Activated naive CD4-positive, alpha-beta T cell (primary cell): ENCODE measurements around the gene C8G.

ENCODE experiments used
- DNase-seq, 4 experiments: peaks; one replicate each; lab custom pipeline; 2025; lab: John Stamatoyannopoulos, UW

The C8G gene

GRCh38 chr9:136920734-136921231 lies 24.3 kb upstream of the C8G start:
- DNase-seq, result no peak

GRCh38 chr9:136921307-136921706 lies 23.7 kb upstream of the C8G start:
- DNase-seq, result no peak

- DNase-seq, result no peak
Measured at GRCh38 chr9:136921718-136922117, 23.3 kb upstream of the C8G start.

- DNase-seq, result no peak
Measured at GRCh38 chr9:136922540-136922939, 22.5 kb upstream of the C8G start.

- DNase-seq, result no peak
Measured at GRCh38 chr9:136923881-136924280, 21.2 kb upstream of the C8G start.

GRCh38 chr9:136925414-136926153 lies 19.5 kb upstream of the C8G start:
- no peak for DNase-seq

GRCh38 chr9:136926154-136926704 lies 18.8 kb upstream of the C8G start:
- DNase-seq, result no peak

- DNase-seq, result no peak
Measured at GRCh38 chr9:136926749-136927148, 18.3 kb upstream of the C8G start.

GRCh38 chr9:136927343-136928271 lies 17.4 kb upstream of the C8G start:
- DNase-seq, result no peak

- no peak for DNase-seq
Measured at GRCh38 chr9:136928591-136928990, 16.5 kb upstream of the C8G start.

- DNase-seq, result no peak
Measured at GRCh38 chr9:136930014-136930413, 15.0 kb upstream of the C8G start.

- no peak for DNase-seq
Measured at GRCh38 chr9:136931611-136932130, 13.4 kb upstream of the C8G start.

- DNase-seq, result no peak
Measured at GRCh38 chr9:136934277-136934676, 10.8 kb upstream of the C8G start.

GRCh38 chr9:136935651-136936050 lies 9.4 kb upstream of the C8G start:
- DNase-seq, result no peak

GRCh38 chr9:136936645-136937170 lies 8.3 kb upstream of the C8G start:
- no peak for DNase-seq

GRCh38 chr9:136937186-136938001 lies 7.6 kb upstream of the C8G start:
- DNase-seq, result no peak

- no peak for DNase-seq
Measured at GRCh38 chr9:136939431-136939995, 5.5 kb upstream of the C8G start.

- DNase-seq, result no peak
Measured at GRCh38 chr9:136939996-136940525, 5.0 kb upstream of the C8G start.

- DNase-seq, result no peak
Measured at GRCh38 chr9:136940526-136941230, 4.4 kb upstream of the C8G start.
